ENCODE data around the gene TSGA10. TPM values are rescaled to one million over a fixed set of nuclear protein-coding genes. Genes with fewer than 3 reads are reported as not detected.

The TSGA10 gene
- total and polyA plus RNA-seq, 2 experiments from 2014 or later, result 6.4 to 24.2 TPM

DNA sequence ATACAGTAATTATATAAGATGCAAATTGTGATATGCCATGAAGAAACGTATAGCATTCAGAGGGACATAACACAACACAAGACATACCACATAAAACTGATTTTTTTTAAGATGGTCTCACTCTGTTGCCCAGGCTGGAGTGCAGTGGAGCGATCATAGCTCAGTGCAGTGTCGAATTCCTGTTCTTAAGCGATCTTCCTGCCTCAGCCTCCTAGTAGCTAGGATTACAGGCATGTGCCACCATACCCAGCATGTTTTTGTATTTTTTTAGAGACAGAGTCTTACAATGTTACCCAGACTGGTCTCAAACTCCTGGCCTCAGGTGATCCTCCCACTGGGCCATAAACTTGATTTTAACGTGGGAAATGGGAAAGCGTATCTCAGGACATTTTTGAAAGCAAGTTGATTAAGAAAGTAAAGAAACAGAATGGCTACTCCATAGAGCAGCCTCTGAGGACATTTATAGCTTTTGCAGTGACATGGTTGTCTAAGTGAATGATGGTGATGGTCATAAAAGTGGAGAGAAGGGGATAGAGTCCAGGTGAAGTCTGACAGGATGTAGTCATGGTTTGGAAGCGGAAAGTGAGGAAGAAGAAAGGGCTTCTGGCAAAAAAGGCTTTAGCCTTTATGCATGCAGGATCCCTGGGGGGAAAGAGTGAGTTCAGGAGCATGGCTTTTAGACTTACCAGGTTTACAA, 2.4 kb downstream of the TSGA10 start:
- Histone ChIP-seq H3K9me2 (ENCODE audit: insufficient read depth) (no peaks in the 10 kb centered on the region), H3K79me2 (replicated peaks; ENCODE audit: insufficient read depth) (peaks cover 16% of the 10 kb centered on the region), H2AFZ (no peak overlapping the region), H3K36me3 (ENCODE audit: insufficient read depth) (no peaks in the 10 kb centered on the region; the same call in 1 of the 2 replicates), H3K4me2 (no peak overlapping the region), H3K4me3 (no peak overlapping the region), H3K4me1 (ENCODE audit: insufficient read depth) (peaks cover 14% of the 10 kb centered on the region), H3K27me3 (ENCODE audit: insufficient read depth) (no peaks in the 10 kb centered on the region), H3K27ac (ENCODE audit: low read depth) (no peak overlapping the region), H4K20me1 (replicated peaks; ENCODE audit: insufficient read depth) (peaks cover 4% of the 10 kb centered on the region; the same call in 1 of the 2 replicates), H3F3A (replicated peaks; ENCODE audit: low read depth) (no peaks in the 10 kb centered on the region)
- DNase-seq (ENCODE audit: low spot score) (no peak), ATAC-seq (no peak)
- H3K36me3 Mint-ChIP-seq (ENCODE audit: low read depth), result peaks cover 5% of the 10 kb centered on the region
- H3K27ac Mint-ChIP-seq, result no peak overlapping the region
- H3K4me1 Mint-ChIP-seq, result peaks cover 12% of the 10 kb centered on the region; the same call in 2 of the 3 replicates
- no peak overlapping the region for H3K4me3 Mint-ChIP-seq
- H3K27me3 Mint-ChIP-seq (ENCODE audit: insufficient read depth, low read depth, poor library complexity), result peaks cover 4% of the 10 kb centered on the region
- no peak for TF ChIP-seq JUNB (IDR thresholded peaks at IDR 0.05; ENCODE audit: unreplicated experiment)
- no peak for TF ChIP-seq POLR2AphosphoS5 (IDR thresholded peaks at IDR 0.05; ENCODE audit: low read depth)
- H3K9me3 Mint-ChIP-seq, result no peaks in the 10 kb centered on the region

GRCh38 chr2:99150706-99151105, 4.0 kb downstream of the TSGA10 start:
- DNase-seq (ENCODE audit: low spot score) (no peak), ATAC-seq (no peak)
- Histone ChIP-seq H3F3A (replicated peaks; ENCODE audit: low read depth) (no peaks in the 10 kb centered on the region), H3K9me2 (ENCODE audit: insufficient read depth) (no peaks in the 10 kb centered on the region), H3K4me3 (no peak overlapping the region), H3K4me2 (no peak overlapping the region), H3K27ac (ENCODE audit: low read depth) (no peak overlapping the region), H2AFZ (no peak overlapping the region), H3K27me3 (ENCODE audit: insufficient read depth) (no peaks in the 10 kb centered on the region), H3K4me1 (ENCODE audit: insufficient read depth) (peaks cover 9% of the 10 kb centered on the region), H4K20me1 (replicated peaks; ENCODE audit: insufficient read depth) (no peaks in the 10 kb centered on the region; the same call in 1 of the 2 replicates), H3K36me3 (ENCODE audit: insufficient read depth) (no peaks in the 10 kb centered on the region), H3K79me2 (replicated peaks; ENCODE audit: insufficient read depth) (peaks cover 3% of the 10 kb centered on the region; the same call in 1 of the 2 replicates)
- Mint-ChIP-seq H3K27me3 (ENCODE audit: insufficient read depth, low read depth, poor library complexity) (peaks cover 4% of the 10 kb centered on the region), H3K9me3 (no peaks in the 10 kb centered on the region), H3K27ac (no peak overlapping the region), H3K4me1 (peaks cover 9% of the 10 kb centered on the region; the same call in 2 of the 3 replicates), H3K36me3 (ENCODE audit: low read depth) (no peaks in the 10 kb centered on the region), H3K4me3 (no peak overlapping the region)
- TF ChIP-seq JUNB (IDR thresholded peaks at IDR 0.05; ENCODE audit: unreplicated experiment), result no peak
- TF ChIP-seq CTCF (conservative IDR thresholded peaks at IDR 0.05; ENCODE audit: low read depth in 2 of 2), result no peak
- TF ChIP-seq, protein P1, sequence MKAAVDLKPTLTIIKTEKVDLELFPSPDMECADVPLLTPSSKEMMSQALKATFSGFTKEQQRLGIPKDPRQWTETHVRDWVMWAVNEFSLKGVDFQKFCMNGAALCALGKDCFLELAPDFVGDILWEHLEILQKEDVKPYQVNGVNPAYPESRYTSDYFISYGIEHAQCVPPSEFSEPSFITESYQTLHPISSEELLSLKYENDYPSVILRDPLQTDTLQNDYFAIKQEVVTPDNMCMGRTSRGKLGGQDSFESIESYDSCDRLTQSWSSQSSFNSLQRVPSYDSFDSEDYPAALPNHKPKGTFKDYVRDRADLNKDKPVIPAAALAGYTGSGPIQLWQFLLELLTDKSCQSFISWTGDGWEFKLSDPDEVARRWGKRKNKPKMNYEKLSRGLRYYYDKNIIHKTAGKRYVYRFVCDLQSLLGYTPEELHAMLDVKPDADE (IDR thresholded peaks at IDR 0.05), result no peak
- TF ChIP-seq NANOG (IDR thresholded peaks at IDR 0.05; ENCODE audit: borderline replicate concordance), result no peak
- no peak for TF ChIP-seq POLR2AphosphoS5 (IDR thresholded peaks at IDR 0.05; ENCODE audit: low read depth)

All from GM23338 (cell line).